ENCODE measurements around the gene HTR7.
"Not testable (repeated sequence)": the region's sequence is repeated elsewhere in the genome, so short reads cannot be mapped to it uniquely, and the experiment has no call there.

HTR7 gene

DNA sequence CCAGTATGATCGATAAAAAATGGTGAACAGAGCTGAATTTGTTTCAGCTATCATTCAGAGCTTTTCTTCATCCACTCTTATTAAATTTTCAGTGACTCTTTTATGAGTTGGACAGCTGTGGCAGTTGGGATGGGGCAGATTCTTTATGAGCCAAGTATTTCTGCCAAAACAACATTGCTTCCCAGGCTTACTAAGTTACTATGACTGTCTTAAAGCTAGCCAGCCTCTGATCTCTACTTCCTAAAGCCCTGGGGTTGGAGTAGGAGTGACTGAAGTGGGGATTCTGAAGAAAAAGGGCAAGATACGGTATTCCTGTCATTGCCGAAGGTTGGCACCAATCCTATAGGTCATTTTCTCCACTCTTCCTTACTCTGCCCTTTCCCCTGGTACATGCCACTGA lies 26.6 kb upstream of the HTR7 start:
- H3K9me3 ChIP-seq (ENCODE audit: control insufficient read depth, low read length) = no peaks in the 10 kb centered on the region
- WGBS, 2 experiments = 94 to 98% methylated on average over 2 to 3 of the region's 3 CpGs

DNA sequence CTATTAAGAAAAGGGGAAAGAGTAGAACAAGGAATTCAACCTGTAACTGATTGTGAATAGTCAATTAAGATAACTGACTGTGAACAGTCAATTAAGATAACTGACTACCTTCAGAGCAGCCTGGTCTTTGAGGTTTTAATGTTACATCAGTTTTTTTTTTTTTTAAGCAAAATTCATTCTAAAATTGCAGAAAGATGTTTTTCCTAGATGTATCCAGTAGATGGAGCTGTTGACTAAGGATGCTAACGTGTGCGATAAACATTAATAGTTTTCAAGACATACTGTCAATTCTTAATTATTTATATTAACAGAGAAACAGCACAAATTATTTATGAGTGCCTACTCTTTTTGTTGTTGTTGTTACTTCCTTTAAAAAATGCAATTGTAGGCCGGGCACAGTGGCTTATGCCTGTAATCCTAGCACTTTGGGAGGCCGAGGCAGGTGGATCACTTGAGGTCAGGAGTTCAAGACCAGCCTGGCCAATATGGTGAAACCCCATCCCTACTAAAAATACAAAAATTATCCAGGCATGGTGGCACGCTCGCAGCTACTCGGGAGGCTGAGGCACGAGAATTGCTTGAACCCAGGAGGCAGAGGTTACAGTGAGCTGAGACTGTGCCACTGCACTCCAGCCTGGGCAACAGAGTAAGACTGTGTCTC lies 22.4 kb upstream of the HTR7 start:
- H3K9me3 ChIP-seq (ENCODE audit: control insufficient read depth, low read length); H3K4me1 ChIP-seq (ENCODE audit: control insufficient read depth, insufficient read depth, low read length); H3K4me3 ChIP-seq (ENCODE audit: insufficient read depth, low read depth, low read length); H3K27me3 ChIP-seq (ENCODE audit: control insufficient read depth, insufficient read depth, low read length, poor library complexity, severe bottlenecking); H3K27ac ChIP-seq (ENCODE audit: insufficient read depth, low read depth, low read length, poor library complexity, severe bottlenecking): not testable (repeated sequence)
- 87 to 89% methylated on average over 7 to 8 of the region's 8 CpGs for WGBS, 2 experiments
- H3K36me3 ChIP-seq (ENCODE audit: control insufficient read depth, insufficient read depth, low read length) = peaks cover 28% of the 10 kb centered on the region

More for the DNA sequence above, 26.6 kb upstream of the HTR7 start:
- Histone ChIP-seq H3K4me3 (ENCODE audit: insufficient read depth, low read depth, low read length) (no peak overlapping the region), H3K27ac (ENCODE audit: insufficient read depth, low read depth, low read length, poor library complexity, severe bottlenecking) (no peak overlapping the region), H3K36me3 (ENCODE audit: control insufficient read depth, insufficient read depth, low read length) (peaks cover 38% of the 10 kb centered on the region), H3K27me3 (ENCODE audit: control insufficient read depth, insufficient read depth, low read length, poor library complexity, severe bottlenecking) (no peaks in the 10 kb centered on the region), H3K4me1 (ENCODE audit: control insufficient read depth, insufficient read depth, low read length) (no peaks in the 10 kb centered on the region)

DNA sequence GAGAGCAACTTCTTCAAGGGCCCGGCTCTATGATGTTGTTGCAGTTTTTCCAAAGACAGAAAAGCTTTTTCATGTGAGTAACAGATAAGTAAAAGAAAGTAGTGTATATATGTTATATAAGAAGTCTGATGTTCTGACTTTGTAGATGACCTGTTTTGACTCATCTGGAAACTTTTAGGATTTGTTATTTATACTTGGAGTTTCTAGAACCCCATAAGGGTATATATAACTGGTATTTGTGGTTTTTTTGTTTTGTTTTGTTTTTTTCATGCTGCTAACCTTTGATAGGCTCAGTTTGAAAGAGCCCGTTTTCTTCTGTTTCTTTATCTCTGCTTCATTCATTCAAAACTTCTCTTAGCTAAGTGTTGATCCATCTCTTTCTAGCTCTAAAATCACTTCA lies 21.2 kb upstream of the HTR7 start:
- H3K9me3 ChIP-seq (ENCODE audit: control insufficient read depth, low read length) = no peaks in the 10 kb centered on the region
- peaks cover 27% of the 10 kb centered on the region for H3K36me3 ChIP-seq (ENCODE audit: control insufficient read depth, insufficient read depth, low read length)
- no peaks in the 10 kb centered on the region for H3K27me3 ChIP-seq (ENCODE audit: control insufficient read depth, insufficient read depth, low read length, poor library complexity, severe bottlenecking)
- WGBS, 2 experiments = 94% methylated on average over 2 of the region's 2 CpGs
- H3K4me3 ChIP-seq (ENCODE audit: insufficient read depth, low read depth, low read length) = no peak overlapping the region
- no peak overlapping the region for H3K27ac ChIP-seq (ENCODE audit: insufficient read depth, low read depth, low read length, poor library complexity, severe bottlenecking)
- H3K4me1 ChIP-seq (ENCODE audit: control insufficient read depth, insufficient read depth, low read length) = no peaks in the 10 kb centered on the region

DNA sequence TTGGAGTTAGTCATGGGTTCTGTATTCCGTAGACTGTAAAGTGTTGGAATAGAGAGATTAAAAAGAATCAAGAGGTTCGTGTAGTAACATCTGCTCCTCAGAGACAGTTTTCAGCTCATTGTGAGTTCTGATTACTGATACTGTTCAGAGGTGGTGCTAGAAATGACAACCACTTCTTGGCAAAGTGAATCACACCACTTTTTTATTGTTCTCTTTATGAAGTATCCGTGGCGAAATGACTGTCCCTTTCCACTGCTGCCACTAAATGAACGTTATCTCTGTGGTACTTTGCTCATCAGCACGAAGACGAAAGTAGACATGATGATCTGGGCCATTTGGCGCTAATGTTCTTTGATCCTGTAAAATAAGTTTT lies 14.8 kb upstream of the HTR7 start:
- WGBS, 2 experiments = 54 to 61% methylated on average over 8 of the region's 8 CpGs
- peaks cover 6% of the 10 kb centered on the region for H3K4me1 ChIP-seq (ENCODE audit: control insufficient read depth, insufficient read depth, low read length)
- peak overlapping the region; percentile 93 for H3K4me3 ChIP-seq (ENCODE audit: insufficient read depth, low read depth, low read length)
- no peak overlapping the region for H3K27ac ChIP-seq (ENCODE audit: insufficient read depth, low read depth, low read length, poor library complexity, severe bottlenecking)
- H3K36me3 ChIP-seq (ENCODE audit: control insufficient read depth, insufficient read depth, low read length) = peaks cover 18% of the 10 kb centered on the region
- no peaks in the 10 kb centered on the region for H3K27me3 ChIP-seq (ENCODE audit: control insufficient read depth, insufficient read depth, low read length, poor library complexity, severe bottlenecking)
- H3K9me3 ChIP-seq (ENCODE audit: control insufficient read depth, low read length) = peaks cover 2% of the 10 kb centered on the region

DNA sequence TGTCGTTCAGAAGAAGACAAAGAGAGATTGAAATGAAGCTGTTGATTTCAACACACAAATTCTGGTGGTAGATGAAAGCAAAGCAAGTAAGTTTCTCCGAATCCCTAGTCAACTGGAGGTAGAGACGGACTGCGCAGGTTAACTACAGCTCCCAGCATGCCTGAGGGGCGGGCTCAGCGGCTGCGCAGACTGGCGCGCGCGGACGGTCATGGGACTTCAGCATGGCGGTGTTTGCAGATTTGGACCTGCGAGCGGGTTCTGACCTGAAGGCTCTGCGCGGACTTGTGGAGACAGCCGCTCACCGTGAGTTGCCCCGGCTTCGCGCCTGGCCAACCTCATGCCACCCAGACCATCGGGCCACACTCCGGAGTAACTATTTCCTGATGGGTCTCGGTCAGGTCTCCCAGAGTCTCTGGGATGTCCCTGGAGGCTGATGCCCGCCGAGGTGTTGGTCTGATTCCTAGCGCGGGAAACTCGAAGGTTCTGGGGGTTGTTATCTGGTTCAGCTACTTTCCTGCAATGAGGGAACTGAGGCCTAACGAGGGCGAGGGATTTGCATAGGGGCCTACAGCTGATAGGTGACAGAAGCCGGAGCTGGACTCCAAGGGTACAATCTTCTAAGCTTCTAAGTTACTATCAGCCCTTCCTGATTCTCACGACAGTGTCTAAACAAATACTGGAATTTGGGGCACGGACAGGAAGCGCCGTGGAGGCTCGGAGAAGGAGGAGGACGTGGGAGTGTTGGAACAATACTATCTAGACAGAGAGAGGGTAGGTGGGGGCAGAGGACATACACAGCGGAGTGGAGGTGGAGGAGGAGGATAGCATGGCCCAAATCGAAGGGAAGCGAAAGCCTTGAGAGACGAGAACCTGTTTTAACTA lies 14.2 kb upstream of the HTR7 start, which contains the start of gene RPP30:
TSS of gene RPP30 (plus strand) at position 209 of the 882 bp plus-strand sequence. CDS start at position 222, 13 bp downstream.
- 1 to 2% methylated on average over 43 of the region's 43 CpGs for whole genome bisulfite sequencing, 2 experiments
- Histone ChIP-seq H3K27ac (ENCODE audit: insufficient read depth, low read depth, low read length, poor library complexity, severe bottlenecking) (no peak within 1 kb of the TSS), H3K36me3 (ENCODE audit: control insufficient read depth, insufficient read depth, low read length) (peaks cover 16% of the 10 kb centered on the region), H3K27me3 (ENCODE audit: control insufficient read depth, insufficient read depth, low read length, poor library complexity, severe bottlenecking) (no peaks in the 10 kb centered on the region), H3K9me3 (ENCODE audit: control insufficient read depth, low read length) (peaks cover 2% of the 10 kb centered on the region), H3K4me3 (ENCODE audit: insufficient read depth, low read depth, low read length) (peak within 1 kb of the TSS; percentile 93), H3K4me1 (ENCODE audit: control insufficient read depth, insufficient read depth, low read length) (peaks cover 6% of the 10 kb centered on the region)

DNA sequence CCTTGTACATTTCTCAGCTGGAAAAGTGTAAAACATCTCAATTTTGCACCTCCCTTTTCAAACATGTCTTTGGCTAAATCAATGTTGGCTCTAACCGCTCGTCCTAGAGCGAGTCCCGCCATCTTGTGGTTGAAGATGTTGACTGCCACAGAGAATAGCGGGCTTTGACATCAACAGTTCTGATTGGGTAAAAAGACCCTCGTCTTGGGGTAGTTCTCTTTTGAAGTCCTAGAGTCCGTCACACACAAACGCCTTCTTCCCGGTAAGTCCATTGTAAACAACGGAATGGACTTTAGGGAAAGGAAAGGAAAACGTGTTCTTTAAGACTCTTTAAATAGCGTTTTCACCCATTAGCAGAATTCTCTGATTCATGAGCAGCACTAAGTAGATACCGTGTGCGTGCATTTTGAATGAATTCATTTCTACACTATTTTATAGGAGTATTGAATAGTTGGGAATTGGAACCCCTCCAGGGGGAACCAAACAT lies 13.5 kb upstream of the HTR7 start:
- H3K27ac ChIP-seq (ENCODE audit: insufficient read depth, low read depth, low read length, poor library complexity, severe bottlenecking) = no peak overlapping the region
- no peaks in the 10 kb centered on the region for H3K27me3 ChIP-seq (ENCODE audit: control insufficient read depth, insufficient read depth, low read length, poor library complexity, severe bottlenecking)
- H3K9me3 ChIP-seq (ENCODE audit: control insufficient read depth, low read length) = peaks cover 2% of the 10 kb centered on the region
- 3 to 4% methylated on average over 10 to 14 of the region's 14 CpGs for WGBS, 2 experiments
- H3K4me3 ChIP-seq (ENCODE audit: insufficient read depth, low read depth, low read length) = peak overlapping the region; percentile 93
- peaks cover 10% of the 10 kb centered on the region for H3K36me3 ChIP-seq (ENCODE audit: control insufficient read depth, insufficient read depth, low read length)
- peaks cover 6% of the 10 kb centered on the region for H3K4me1 ChIP-seq (ENCODE audit: control insufficient read depth, insufficient read depth, low read length)

DNA sequence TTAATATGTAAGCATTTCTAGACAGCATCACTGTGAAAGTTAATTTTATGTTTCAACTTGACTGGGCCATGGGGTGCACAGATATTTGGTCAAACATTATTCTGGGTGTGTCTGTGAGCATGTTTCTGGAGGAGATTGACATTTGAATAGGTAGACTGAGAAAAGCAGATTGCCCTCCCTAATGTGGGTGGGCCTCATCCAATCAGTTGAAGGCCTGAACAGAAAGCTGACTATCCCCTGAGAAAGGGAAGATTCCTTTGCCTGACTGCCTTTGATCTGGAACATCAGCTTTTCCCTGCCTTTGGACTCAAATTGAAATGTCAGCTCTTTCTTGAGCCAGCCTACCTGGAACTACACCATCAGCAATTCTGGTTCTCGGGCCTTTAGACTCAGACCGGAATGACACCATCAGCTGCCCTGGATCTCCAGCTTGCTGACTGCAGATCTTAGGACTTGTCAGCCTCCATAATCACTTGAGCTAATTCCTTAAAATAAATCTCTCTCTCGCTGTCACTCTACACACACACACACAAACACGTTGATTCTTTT lies 8.3 kb upstream of the HTR7 start:
- Histone ChIP-seq H3K9me3 (ENCODE audit: control insufficient read depth, low read length) (peaks cover 2% of the 10 kb centered on the region), H3K4me3 (ENCODE audit: insufficient read depth, low read depth, low read length) (no peak overlapping the region), H3K27me3 (ENCODE audit: control insufficient read depth, insufficient read depth, low read length, poor library complexity, severe bottlenecking) (no peaks in the 10 kb centered on the region), H3K4me1 (ENCODE audit: control insufficient read depth, insufficient read depth, low read length) (no peaks in the 10 kb centered on the region), H3K27ac (ENCODE audit: insufficient read depth, low read depth, low read length, poor library complexity, severe bottlenecking) (no peak overlapping the region), H3K36me3 (ENCODE audit: control insufficient read depth, insufficient read depth, low read length) (no peaks in the 10 kb centered on the region)
- 92 to 94% methylated on average over 4 of the region's 4 CpGs for WGBS, 2 experiments

DNA sequence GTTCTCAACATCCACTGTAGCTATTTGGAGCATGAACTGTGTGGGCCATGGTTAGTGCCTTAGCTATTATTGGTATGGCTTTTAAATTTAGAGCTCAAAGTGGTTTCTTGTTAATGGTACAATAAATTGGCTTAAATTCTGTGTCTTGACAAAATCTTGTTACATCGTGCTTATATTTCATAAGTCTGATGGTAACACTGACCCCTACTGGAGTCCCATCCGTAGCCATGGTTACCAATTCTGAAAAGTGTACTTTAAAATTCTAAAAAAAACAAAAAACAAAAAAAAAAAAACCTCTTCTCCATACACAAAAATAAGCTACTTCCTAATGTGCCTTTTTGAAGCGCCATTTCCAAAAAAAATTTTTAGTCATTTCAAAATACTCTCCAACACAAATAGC lies 7.6 kb upstream of the HTR7 start:
- Histone ChIP-seq H3K36me3 (ENCODE audit: control insufficient read depth, insufficient read depth, low read length) (no peaks in the 10 kb centered on the region), H3K9me3 (ENCODE audit: control insufficient read depth, low read length) (peaks cover 2% of the 10 kb centered on the region), H3K27me3 (ENCODE audit: control insufficient read depth, insufficient read depth, low read length, poor library complexity, severe bottlenecking) (no peaks in the 10 kb centered on the region), H3K27ac (ENCODE audit: insufficient read depth, low read depth, low read length, poor library complexity, severe bottlenecking) (no peak overlapping the region), H3K4me1 (ENCODE audit: control insufficient read depth, insufficient read depth, low read length) (no peaks in the 10 kb centered on the region), H3K4me3 (ENCODE audit: insufficient read depth, low read depth, low read length) (no peak overlapping the region)
- 88 to 93% methylated on average over 3 of the region's 3 CpGs for WGBS, 2 experiments

DNA sequence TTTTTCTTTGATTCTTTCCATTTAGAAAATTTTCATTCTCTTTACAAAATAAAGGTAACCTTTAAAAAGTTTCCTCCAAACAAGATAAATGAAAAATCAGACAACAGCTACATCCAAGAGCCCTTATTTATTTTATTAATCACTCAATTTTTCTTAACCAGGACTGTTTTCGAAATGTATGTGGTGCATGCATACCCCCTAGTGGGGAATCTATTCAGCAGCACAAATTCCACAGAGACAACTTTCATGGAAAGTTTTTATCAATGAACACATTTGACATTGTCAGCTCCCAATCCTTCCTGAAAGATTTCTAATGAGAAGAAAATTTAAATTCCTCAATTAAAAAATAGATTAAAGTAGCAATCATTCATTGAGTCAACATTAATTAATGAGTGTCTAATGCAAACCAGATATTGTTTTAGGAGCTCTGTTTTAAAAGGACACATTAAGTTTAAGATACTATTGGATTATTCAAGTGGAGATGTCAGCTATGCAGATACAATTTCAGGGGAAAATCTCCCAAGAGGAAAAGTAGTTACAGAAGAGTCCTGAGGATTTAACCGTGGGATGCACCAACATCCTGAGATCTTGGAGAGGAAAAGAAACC lies 5.2 kb upstream of the HTR7 start:
- Histone ChIP-seq H3K36me3 (ENCODE audit: control insufficient read depth, insufficient read depth, low read length) (no peaks in the 10 kb centered on the region), H3K27me3 (ENCODE audit: control insufficient read depth, insufficient read depth, low read length, poor library complexity, severe bottlenecking) (peaks cover 16% of the 10 kb centered on the region), H3K9me3 (ENCODE audit: control insufficient read depth, low read length) (no peaks in the 10 kb centered on the region), H3K27ac (ENCODE audit: insufficient read depth, low read depth, low read length, poor library complexity, severe bottlenecking) (no peak overlapping the region), H3K4me1 (ENCODE audit: control insufficient read depth, insufficient read depth, low read length) (no peaks in the 10 kb centered on the region), H3K4me3 (ENCODE audit: insufficient read depth, low read depth, low read length) (no peak overlapping the region)
- 72 to 81% methylated on average over 2 of the region's 2 CpGs for WGBS, 2 experiments

DNA sequence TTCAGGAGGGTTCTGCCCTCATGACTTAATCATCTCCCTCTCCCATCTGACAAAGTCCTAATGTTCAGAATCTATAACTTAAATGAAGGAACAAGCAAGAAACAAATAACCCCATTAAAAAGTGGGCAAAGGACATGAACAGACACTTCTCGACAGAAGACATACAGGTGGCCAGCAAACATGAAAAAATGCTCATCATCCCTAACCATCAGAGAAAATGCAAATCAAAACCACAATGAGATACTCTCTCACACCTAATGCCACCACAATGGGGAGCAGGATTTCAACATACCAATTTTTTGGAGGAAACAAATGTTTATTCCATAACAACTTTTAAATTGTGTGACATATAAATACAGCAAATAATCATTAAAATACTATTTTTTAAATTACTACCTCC lies 3.0 kb upstream of the HTR7 start:
- no peak overlapping the region for H3K4me3 ChIP-seq (ENCODE audit: insufficient read depth, low read depth, low read length)
- no peak overlapping the region for H3K27ac ChIP-seq (ENCODE audit: insufficient read depth, low read depth, low read length, poor library complexity, severe bottlenecking)
- H3K36me3 ChIP-seq (ENCODE audit: control insufficient read depth, insufficient read depth, low read length) = no peaks in the 10 kb centered on the region
- H3K9me3 ChIP-seq (ENCODE audit: control insufficient read depth, low read length) = no peaks in the 10 kb centered on the region
- no peaks in the 10 kb centered on the region for H3K4me1 ChIP-seq (ENCODE audit: control insufficient read depth, insufficient read depth, low read length)
- WGBS, 2 experiments = 83 to 96% methylated on average over 1 of the region's 1 CpG
- H3K27me3 ChIP-seq (ENCODE audit: control insufficient read depth, insufficient read depth, low read length, poor library complexity, severe bottlenecking) = peaks cover 35% of the 10 kb centered on the region

All from ectodermal cell (in vitro differentiated cells).